GM12892 (cell line): ENCODE measurements around the gene MYPN.

Experiments
- POLR2A ChIP-seq: IDR thresholded peaks from 2 replicates; pipeline ENCODE4 v1.6.1; 2011; ENCODE audit warnings: low read depth, low read length, control low read depth
- POLR2AphosphoS5 ChIP-seq: IDR thresholded peaks from 2 replicates; pipeline ENCODE4 v1.6.1; 2011; ENCODE audit warnings: low read depth, low read length, control low read depth

GRCh38 chr10:68080853-68081431 lies 28.3 kb upstream of the MYPN start:
- TF ChIP-seq POLR2AphosphoS5 (no peak), POLR2A (no peak)
